Transverse colon (tissue), 4 donors: ENCODE data around the gene MEMO1. TPM values are rescaled to one million over a fixed set of nuclear protein-coding genes. Genes with fewer than 3 reads are reported as not detected.
"Not testable (repeated sequence)": the region's sequence is repeated elsewhere in the genome, so short reads cannot be mapped to it uniquely, and the experiment has no call there.

ENCODE experiments used
- DNase-seq: peaks from one replicate; pipeline ENCODE4 v3.0.0-alpha.2; 2019
- H3K27ac ChIP-seq, 4 donors: fragments of 200-600 bp; sonication (generic); 2 replicates each; pipeline ENCODE4 v1.5.1; 2016 to 2018; ENCODE audit warnings: inconsistent platforms in 4 of 4
- H3K27me3 ChIP-seq: fragments of 200-600 bp; sonication (generic); 2 replicates; pipeline ENCODE4 v1.5.1; 2017; ENCODE audit warnings: inconsistent platforms
- H3K36me3 ChIP-seq, 4 donors: fragments of 200-600 bp; sonication (generic); 2 replicates each; pipeline ENCODE4 v1.5.1; 2017 to 2019; ENCODE audit warnings: inconsistent platforms in 4 of 4
- H3K4me1 ChIP-seq, 4 donors: fragments of 200-600 bp; sonication (generic); 2 replicates each; pipeline ENCODE4 v1.5.1; 2017 to 2020; ENCODE audit warnings: inconsistent platforms in 4 of 4
- H3K4me3 ChIP-seq, 4 donors: fragments of 200-600 bp; sonication (generic); 1 replicate in 1 of 4; 2 replicates in 3 of 4; pipeline versions ENCODE4 v1.5.1 to v1.6.1; 2017 to 2019; ENCODE audit warnings: inconsistent platforms in 4 of 4
- H3K9me3 ChIP-seq, 2 donors: fragments of 200-600 bp; sonication (generic); 2 replicates each; pipeline ENCODE4 v1.5.1; 2017 to 2019; ENCODE audit warnings: inconsistent platforms in 2 of 2
- EP300 ChIP-seq: sonication (generic); formaldehyde crosslinking; IDR thresholded peaks from one replicate; pipeline ENCODE4 v1.6.1; 2017; ENCODE audit warnings: antibody characterized with exemption, low read depth
- POLR2A ChIP-seq: fragments of 450-650 bp; IDR thresholded peaks from one replicate; pipeline ENCODE4 v1.6.1; 2016; ENCODE audit warnings: antibody characterized with exemption, mild to moderate bottlenecking, moderate library complexity
- POLR2AphosphoS5 ChIP-seq, 3 donors: sonication (generic); formaldehyde crosslinking; IDR thresholded peaks; one replicate each; pipeline ENCODE4 v1.6.1; 2016; ENCODE audit warnings: antibody characterized with exemption in 3 of 3
- WGBS, 2 donors: methylation state at CpG; one replicate each; pipeline ENCODE4 v1.1.5; 2018; ENCODE audit warnings: low coverage in 1 of 2; 5-methylcytosine and 5-hydroxymethylcytosine counted together
- in situ Hi-C, 4 donors: fragments of 200-750 bp; cut with MboI; loops; one replicate each; pipeline versions ENCODE4 v1.15.0 to v1.15.1; 2017; ENCODE audit warnings: low sequenced_read_pairs in 3 of 4, low pct_ligation_motif_present in 1 of 4, low pct_unique_long_range_greater_than_20kb in 1 of 4
- intact Hi-C: fragments of 100-400 bp; cut with DNase I; formaldehyde crosslinking; loops from one replicate; pipeline ENCODE4 v1.15.1; 2023; ENCODE audit warnings: low total_unique reads
- total RNA-seq, 4 donors: library from RNA; depleted of rRNA; stranded (reverse); fragments of >200 nt; gene quantifications; one replicate each; pipeline ENCODE4 v1.1.0, GENCODE V29; 2016
- TF ChIP-seq, protein P1 (sequence below), 5 experiments: fragments of 200-600 bp in 3 of 5; fragments of 450-650 bp in 2 of 5; sonication (generic) in 3 of 5; IDR thresholded peaks; 1 replicate in 2 of 5; 2 replicates in 3 of 5; pipeline ENCODE4 v1.5.1; 2016 to 2017; ENCODE audit warnings: antibody characterized with exemption in 5 of 5, inconsistent platforms in 3 of 5, mild to moderate bottlenecking in 2 of 5, moderate library complexity in 1 of 5

Gene MEMO1
- total RNA-seq, 4 donors from 2014 or later = 7.5 to 25.1 (median 17.0) TPM

DNA sequence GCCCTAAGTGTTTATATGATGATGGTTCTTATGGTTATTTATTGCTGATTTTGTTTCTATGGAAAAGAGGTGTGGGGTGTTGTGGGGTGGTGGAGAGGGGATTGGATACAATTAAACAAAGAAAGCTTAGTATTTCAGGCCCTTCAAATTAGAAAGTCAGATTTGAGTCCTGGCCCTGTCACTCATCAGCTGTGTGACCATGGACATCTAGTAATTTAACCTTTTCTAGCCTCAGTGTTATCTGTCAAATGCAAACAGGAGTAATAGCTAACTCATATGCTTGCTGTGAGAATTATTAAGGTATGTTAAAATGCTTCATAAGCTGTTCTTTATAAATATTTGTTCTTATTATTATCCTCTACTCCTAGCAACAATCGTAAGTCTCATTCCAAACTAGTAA, 2.1 kb upstream of the MEMO1 start:
- WGBS, 2 donors = 70 to 82% methylated on average over 1 of the region's 1 CpG
- H3K27ac ChIP-seq = no peak overlapping the region
- intact Hi-C loops = loop anchor here (5.0 kb wide), 1 partner anchor 1466 kb away; no protein-coding TSS in a partner anchor
- H3K36me3 ChIP-seq = no peaks in the 10 kb centered on the region
- no peak for TF ChIP-seq POLR2AphosphoS5 (IDR thresholded peaks at IDR 0.05)
- no peak for TF ChIP-seq EP300
- TF ChIP-seq, protein P1, sequence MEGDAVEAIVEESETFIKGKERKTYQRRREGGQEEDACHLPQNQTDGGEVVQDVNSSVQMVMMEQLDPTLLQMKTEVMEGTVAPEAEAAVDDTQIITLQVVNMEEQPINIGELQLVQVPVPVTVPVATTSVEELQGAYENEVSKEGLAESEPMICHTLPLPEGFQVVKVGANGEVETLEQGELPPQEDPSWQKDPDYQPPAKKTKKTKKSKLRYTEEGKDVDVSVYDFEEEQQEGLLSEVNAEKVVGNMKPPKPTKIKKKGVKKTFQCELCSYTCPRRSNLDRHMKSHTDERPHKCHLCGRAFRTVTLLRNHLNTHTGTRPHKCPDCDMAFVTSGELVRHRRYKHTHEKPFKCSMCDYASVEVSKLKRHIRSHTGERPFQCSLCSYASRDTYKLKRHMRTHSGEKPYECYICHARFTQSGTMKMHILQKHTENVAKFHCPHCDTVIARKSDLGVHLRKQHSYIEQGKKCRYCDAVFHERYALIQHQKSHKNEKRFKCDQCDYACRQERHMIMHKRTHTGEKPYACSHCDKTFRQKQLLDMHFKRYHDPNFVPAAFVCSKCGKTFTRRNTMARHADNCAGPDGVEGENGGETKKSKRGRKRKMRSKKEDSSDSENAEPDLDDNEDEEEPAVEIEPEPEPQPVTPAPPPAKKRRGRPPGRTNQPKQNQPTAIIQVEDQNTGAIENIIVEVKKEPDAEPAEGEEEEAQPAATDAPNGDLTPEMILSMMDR (IDR thresholded peaks at IDR 0.05) = no peak
- TF ChIP-seq POLR2A = no peak
- peaks cover 0 to 24% (median 17%) of the 10 kb centered on the region in 4 donors for H3K4me1 ChIP-seq
- H3K9me3 ChIP-seq = no peaks in the 10 kb centered on the region
- DNase-seq = no peak
- H3K4me3 ChIP-seq = no peak overlapping the region
- no peaks in the 10 kb centered on the region for H3K27me3 ChIP-seq
- in situ Hi-C loops = no loop called here

DNA sequence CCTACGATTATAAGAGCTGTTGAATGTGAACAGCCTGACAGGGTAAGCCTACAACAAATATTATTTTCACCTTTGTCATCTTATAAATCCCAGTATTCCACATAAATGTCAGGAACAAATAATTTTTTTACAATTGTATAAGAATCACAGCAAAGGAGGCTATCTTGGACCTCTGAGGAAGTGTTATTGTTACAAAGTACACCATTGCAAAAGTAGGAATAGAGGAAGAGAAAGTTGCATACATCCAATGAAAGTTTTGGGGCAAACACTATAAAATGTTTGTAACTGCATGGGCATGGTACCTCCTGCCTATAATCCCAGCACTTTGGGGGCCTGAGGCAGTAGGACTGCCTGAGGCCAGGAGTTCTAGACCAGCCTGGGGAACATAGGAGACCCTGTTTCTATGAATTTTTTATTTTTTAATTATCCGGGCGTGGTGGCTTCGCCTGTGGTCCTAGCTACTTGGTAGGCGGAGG, 715 bp upstream of the MEMO1 start:
- H3K4me1 ChIP-seq = peaks cover 0 to 28% (median 26%) of the 10 kb centered on the region in 4 donors
- H3K27me3 ChIP-seq = no peaks in the 10 kb centered on the region
- peak overlapping the region; percentile 95 to 98 (median 96) for H3K27ac ChIP-seq
- intact Hi-C loops (loop anchor here (5.0 kb wide), 1 partner anchor 1464 kb away; no protein-coding TSS in a partner anchor), in situ Hi-C loops (no loop called here)
- no peak for TF ChIP-seq EP300
- no peak for TF ChIP-seq POLR2AphosphoS5 (IDR thresholded peaks at IDR 0.05)
- TF ChIP-seq, protein P1 (IDR thresholded peaks at IDR 0.05) = no peak
- no peak for TF ChIP-seq POLR2A
- no peaks in the 10 kb centered on the region for H3K36me3 ChIP-seq
- DNase-seq = no peak
- WGBS, 2 donors = 61 to 72% methylated on average over 5 of the region's 5 CpGs
- H3K4me3 ChIP-seq = peak overlapping the region in 3 of 4 donors; percentile 73 to 92 (median 91)
- H3K9me3 ChIP-seq = no peaks in the 10 kb centered on the region

DNA sequence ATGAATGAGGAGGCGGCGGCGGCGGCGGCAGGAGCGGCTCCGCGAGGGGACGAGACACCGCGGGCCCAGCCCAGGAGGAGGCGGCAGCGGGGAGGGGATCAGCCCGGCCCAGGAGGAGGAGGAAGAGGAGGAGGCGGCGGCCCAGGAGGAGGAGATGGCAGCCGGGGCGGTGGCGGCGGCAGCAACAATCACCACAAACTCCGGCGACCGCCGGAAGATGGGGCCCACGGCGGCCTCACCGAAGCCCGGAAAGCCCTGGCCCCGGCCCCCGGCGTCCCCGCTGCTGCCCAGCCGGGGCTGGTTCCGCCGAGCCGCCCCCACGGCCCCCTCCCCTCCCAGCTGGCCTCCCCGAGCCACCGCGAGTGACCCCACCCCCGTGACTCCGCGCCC, 533 bp downstream of the MEMO1 start:
- H3K4me1 ChIP-seq = peaks cover 0 to 38% (median 28%) of the 10 kb centered on the region in 4 donors
- H3K36me3 ChIP-seq, H3K27me3 ChIP-seq, in situ Hi-C loops, H3K9me3 ChIP-seq: not testable (repeated sequence)
- DNase-seq = peak; percentile 67
- H3K27ac ChIP-seq = peak overlapping the region; percentile 95 to 98 (median 96)
- WGBS, 2 donors = 0% methylated on average over 2 of the region's 43 CpGs; no CpG with 5 or more reads in 1 of the 2 donors
- H3K4me3 ChIP-seq = peak overlapping the region; percentile 65 to 92 (median 82)
- intact Hi-C loops = loop anchor here (5.0 kb wide), 1 partner anchor 1463 kb away; no protein-coding TSS in a partner anchor

DNA sequence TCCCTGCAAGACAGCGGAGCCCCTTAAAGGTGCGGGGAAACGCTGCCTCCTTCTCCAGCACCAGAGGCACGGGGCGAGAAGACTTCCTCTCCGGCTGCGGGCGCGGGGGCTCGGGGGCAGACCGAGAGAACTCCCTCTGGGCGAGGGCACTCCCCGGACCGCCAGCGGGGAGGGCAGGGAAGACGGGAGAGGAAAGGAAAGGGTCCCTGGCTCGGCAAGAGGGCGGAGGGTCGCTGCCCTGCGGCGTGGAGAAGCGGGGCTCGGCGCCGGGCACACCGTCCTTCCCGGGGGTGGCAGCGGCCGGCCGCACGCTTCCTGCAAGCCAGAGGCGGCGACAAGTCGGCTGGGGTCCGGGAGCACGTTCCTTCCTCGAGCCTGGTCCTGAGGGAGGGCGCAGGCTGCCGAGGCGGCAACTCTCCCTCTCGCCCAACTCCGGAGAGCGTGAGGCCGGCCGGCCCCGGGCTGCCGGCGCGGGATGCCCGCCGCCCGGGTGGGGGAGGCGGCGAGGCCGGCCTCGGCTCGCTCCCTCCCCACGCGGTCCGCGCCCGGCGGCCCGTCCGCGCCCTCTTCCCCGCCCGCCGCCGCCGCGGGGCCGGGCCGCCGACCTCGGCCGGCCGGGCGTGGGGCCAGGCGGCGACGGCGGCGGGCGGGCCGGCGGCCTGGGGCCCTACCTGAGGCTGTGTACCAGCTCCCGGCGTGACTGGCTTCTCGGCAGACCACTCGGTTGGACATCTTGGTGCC, 1.1 kb downstream of the MEMO1 start:
- intact Hi-C loops = loop anchor here (5.0 kb wide), 1 partner anchor 1462 kb away; no protein-coding TSS in a partner anchor

More for the DNA sequence above, 1.1 kb downstream of the MEMO1 start:
- in situ Hi-C loops = no loop called here
- TF ChIP-seq POLR2AphosphoS5 (IDR thresholded peaks at IDR 0.05) (no peak), EP300 (no peak), POLR2A (no peak)
- TF ChIP-seq, protein P1 (IDR thresholded peaks at IDR 0.05) = no peak
- WGBS, 2 donors = 1% methylated on average over 29 of the region's 91 CpGs; no CpG with 5 or more reads in 1 of the 2 donors
- peak overlapping the region; percentile 70 to 92 (median 82) for H3K4me3 ChIP-seq
- H3K27ac ChIP-seq = peak overlapping the region; percentile 95 to 98 (median 96)
- peaks cover 0 to 38% (median 28%) of the 10 kb centered on the region in 4 donors for H3K4me1 ChIP-seq
- H3K36me3 ChIP-seq = no peaks in the 10 kb centered on the region
- peak; percentile 42 for DNase-seq
- no peaks in the 10 kb centered on the region for H3K27me3 ChIP-seq
- no peaks in the 10 kb centered on the region for H3K9me3 ChIP-seq
